GM23338 (cell line): ENCODE measurements around the gene PTPA. TPM values are rescaled to one million over a fixed set of nuclear protein-coding genes. Genes with fewer than 3 reads are reported as not detected.

ENCODE experiments used
- ATAC-seq: fragments of 200-7000 bp; cut with Tn5 transposase; 3 replicates; pipeline ENCODE4 v1.9.1; 2020
- DNase-seq: peaks from one replicate; pipeline ENCODE4 v3.0.0-alpha.2; 2015; ENCODE audit warnings: low spot score
- H2AFZ ChIP-seq: fragments of 200-600 bp; sonication (generic); 2 replicates; pipeline ENCODE4 v1.8.0; 2016; ENCODE audit warnings: antibody characterized with exemption, mild to moderate bottlenecking, moderate library complexity
- H3F3A ChIP-seq: fragments of 200-600 bp; sonication (generic); replicated peaks from 2 replicates; pipeline ENCODE4 v1.8.0; 2017; ENCODE audit warnings: antibody characterized with exemption, mixed run types, low read depth
- H3K27ac ChIP-seq: fragments of 200-600 bp; sonication (generic); 2 replicates; pipeline ENCODE4 v1.6.1; 2016; ENCODE audit warnings: low read depth
- H3K27me3 ChIP-seq: fragments of 200-600 bp; sonication (generic); 2 replicates; pipeline ENCODE4 v1.8.0; 2016; ENCODE audit warnings: mild to moderate bottlenecking, mixed run types, moderate library complexity; ENCODE audit not compliant: insufficient read depth
- H3K36me3 ChIP-seq: fragments of 200-600 bp; sonication (generic); 2 replicates; pipeline ENCODE4 v1.8.0; 2016; ENCODE audit warnings: mild to moderate bottlenecking; ENCODE audit not compliant: insufficient read depth
- H3K4me1 ChIP-seq: fragments of 200-600 bp; sonication (generic); 2 replicates; pipeline ENCODE4 v1.8.0; 2016; ENCODE audit warnings: mild to moderate bottlenecking, moderate library complexity; ENCODE audit not compliant: insufficient read depth
- H3K4me2 ChIP-seq: fragments of 200-600 bp; sonication (generic); 2 replicates; pipeline ENCODE4 v1.7.1; 2017; ENCODE audit warnings: mixed run types
- H3K4me3 ChIP-seq: fragments of 200-600 bp; sonication (generic); 2 replicates; pipeline ENCODE4 v1.6.1; 2016; ENCODE audit warnings: mixed run types
- H3K79me2 ChIP-seq: fragments of 200-600 bp; sonication (generic); replicated peaks from 2 replicates; pipeline ENCODE4 v1.8.0; 2017; ENCODE audit warnings: mild to moderate bottlenecking; ENCODE audit not compliant: insufficient read depth
- H3K9me2 ChIP-seq: fragments of 200-600 bp; sonication (generic); 2 replicates; pipeline ENCODE4 v1.8.0; 2017; ENCODE audit not compliant: insufficient read depth
- H4K20me1 ChIP-seq: fragments of 200-600 bp; sonication (generic); replicated peaks from 2 replicates; pipeline ENCODE4 v1.8.0; 2017; ENCODE audit warnings: mild to moderate bottlenecking; ENCODE audit not compliant: insufficient read depth
- H3K27ac Mint-ChIP-seq: 2 replicates; pipeline ENCODE4 v1.8.0; 2020; ENCODE audit warnings: inconsistent platforms, mild to moderate bottlenecking, moderate library complexity, mixed read lengths
- H3K27me3 Mint-ChIP-seq: 3 replicates; pipeline ENCODE4 v1.8.0; 2022; ENCODE audit warnings: low read depth, mild to moderate bottlenecking, moderate library complexity, mixed read lengths, inconsistent platforms; ENCODE audit not compliant: insufficient read depth, poor library complexity
- H3K36me3 Mint-ChIP-seq: 3 replicates; pipeline ENCODE4 v1.8.0; 2021; ENCODE audit warnings: low read depth, mild to moderate bottlenecking, inconsistent platforms, moderate library complexity, mixed read lengths
- H3K4me1 Mint-ChIP-seq: 3 replicates; pipeline ENCODE4 v1.8.0; 2020; ENCODE audit warnings: mild to moderate bottlenecking, inconsistent platforms, mixed read lengths
- H3K4me3 Mint-ChIP-seq: 3 replicates; pipeline ENCODE4 v1.8.0; 2021; ENCODE audit warnings: moderate library complexity, mild to moderate bottlenecking, inconsistent platforms, mixed read lengths
- H3K9me3 Mint-ChIP-seq: 3 replicates; pipeline ENCODE4 v1.8.0; 2020; ENCODE audit warnings: moderate library complexity, mild to moderate bottlenecking, inconsistent platforms, mixed read lengths
- ETS1 ChIP-seq: IDR thresholded peaks from 2 replicates; pipeline ENCODE4 v1.6.1; 2016; ENCODE audit warnings: antibody characterized with exemption
- EZH2 ChIP-seq: fragments of 200-600 bp; sonication (generic); IDR thresholded peaks from one replicate; pipeline ENCODE4 v1.8.0; 2017; ENCODE audit warnings: antibody characterized with exemption, mild to moderate bottlenecking, low read depth; ENCODE audit not compliant: unreplicated experiment
- EZH2phosphoT487 ChIP-seq: fragments of 200-600 bp; sonication (generic); IDR thresholded peaks from one replicate; pipeline ENCODE4 v1.8.1; 2018; ENCODE audit warnings: antibody characterized with exemption; ENCODE audit not compliant: unreplicated experiment
- JUNB ChIP-seq: IDR thresholded peaks from one replicate; pipeline ENCODE4 v1.6.1; 2016; ENCODE audit warnings: antibody characterized with exemption; ENCODE audit not compliant: unreplicated experiment
- NANOG ChIP-seq: IDR thresholded peaks from 2 replicates; pipeline ENCODE4 v1.6.1; 2016; ENCODE audit warnings: antibody characterized with exemption, borderline replicate concordance
- POLR2AphosphoS5 ChIP-seq: IDR thresholded peaks from 2 replicates; pipeline ENCODE4 v1.6.1; 2016; ENCODE audit warnings: antibody characterized with exemption, low read depth
- REST ChIP-seq: IDR thresholded peaks from one replicate; pipeline ENCODE4 v1.6.1; 2018; ENCODE audit warnings: antibody characterized with exemption; ENCODE audit not compliant: unreplicated experiment
- STAT1 ChIP-seq: IDR thresholded peaks from one replicate; pipeline ENCODE4 v1.6.1; 2016; ENCODE audit warnings: antibody characterized with exemption; ENCODE audit not compliant: unreplicated experiment
- ZNF114 ChIP-seq: fragments of 250-450 bp; sonication (Bioruptor Pico); IDR thresholded peaks from 2 replicates; pipeline ENCODE4 v1.5.0; 2020; ENCODE audit warnings: mild to moderate bottlenecking, moderate library complexity
- ZNF331 ChIP-seq: fragments of 250-450 bp; sonication (Bioruptor Pico); IDR thresholded peaks from 2 replicates; pipeline ENCODE4 v1.5.0; 2020; ENCODE audit warnings: low read depth, mild to moderate bottlenecking, moderate library complexity
- ZNF462 ChIP-seq: fragments of 250-450 bp; sonication (Bioruptor Pico); IDR thresholded peaks from 2 replicates; pipeline ENCODE4 v1.5.0; 2020; ENCODE audit warnings: mild to moderate bottlenecking, moderate library complexity
- polyA plus RNA-seq: library from polyadenylated mRNA; unstranded; fragments of >200 nt; fragmentation: Nextera tagmentation; extraction: Ambion mirVana; gene quantifications from 2 replicates; pipeline ENCODE4 v1.2.1, GENCODE V29; 2016
- total RNA-seq: library from RNA; depleted of rRNA; stranded (reverse); fragments of >200 nt; shearing (Covaris generic); gene quantifications from 2 replicates; pipeline ENCODE4 v1.2.3, GENCODE V29; 2014

PTPA gene
- total and polyA plus RNA-seq, 2 experiments from 2014 or later: 53.9 to 122 TPM

GRCh38 chr9:129107651-129108050 is 3.6 kb upstream of the PTPA start:
- peaks cover 6% of the 10 kb centered on the region; the same call in 1 of the 2 replicates for H3F3A ChIP-seq
- Mint-ChIP-seq H3K9me3 (no peaks in the 10 kb centered on the region), H3K4me1 (peaks cover 13% of the 10 kb centered on the region), H3K27me3 (peaks cover 23% of the 10 kb centered on the region), H3K36me3 (no peaks in the 10 kb centered on the region; the same call in 1 of the 3 replicates), H3K27ac (no peak overlapping the region), H3K4me3 (no peak overlapping the region)
- H3K79me2 ChIP-seq: peaks cover 9% of the 10 kb centered on the region
- H3K4me1 ChIP-seq: peaks cover 11% of the 10 kb centered on the region
- DNase-seq (no peak), ATAC-seq (no peak)
- H3K4me2 ChIP-seq: no peak overlapping the region
- H4K20me1 ChIP-seq: no peaks in the 10 kb centered on the region
- no peaks in the 10 kb centered on the region for H3K9me2 ChIP-seq
- no peak overlapping the region for H3K4me3 ChIP-seq
- no peak overlapping the region for H3K27ac ChIP-seq
- no peaks in the 10 kb centered on the region for H3K36me3 ChIP-seq
- no peak overlapping the region for H2AFZ ChIP-seq
- TF ChIP-seq EZH2 (no peak), JUNB (no peak), EZH2phosphoT487 (no peak), ETS1 (no peak), NANOG (no peak)
- H3K27me3 ChIP-seq: peaks cover 18% of the 10 kb centered on the region

- Histone ChIP-seq H4K20me1 (no peaks in the 10 kb centered on the region), H3K36me3 (no peaks in the 10 kb centered on the region), H3K4me2 (no peak overlapping the region), H3K79me2 (peaks cover 15% of the 10 kb centered on the region), H2AFZ (no peak overlapping the region), H3K4me1 (peaks cover 8% of the 10 kb centered on the region), H3F3A (peaks cover 6% of the 10 kb centered on the region; the same call in 1 of the 2 replicates), H3K9me2 (no peaks in the 10 kb centered on the region), H3K4me3 (no peak overlapping the region), H3K27ac (no peak overlapping the region), H3K27me3 (peaks cover 18% of the 10 kb centered on the region)
- Mint-ChIP-seq H3K4me1 (peaks cover 13% of the 10 kb centered on the region), H3K4me3 (no peak overlapping the region; the same call in 2 of the 3 replicates), H3K27me3 (peaks cover 23% of the 10 kb centered on the region), H3K36me3 (no peaks in the 10 kb centered on the region; the same call in 1 of the 3 replicates), H3K27ac (no peak overlapping the region), H3K9me3 (no peaks in the 10 kb centered on the region)
- DNase-seq: no peak
- ATAC-seq: no peak
- TF ChIP-seq ZNF114 (no peak), ZNF331 (CRISPR knock-in tag) (no peak), POLR2AphosphoS5 (no peak), ZNF462 (CRISPR knock-in tag) (no peak), EZH2phosphoT487 (no peak), REST (no peak), STAT1 (no peak)
These were observed 3.0 kb upstream of the PTPA start for GRCh38 chr9:129108083-129108804.
